ENCODE results near the gene NVL.

DNA sequence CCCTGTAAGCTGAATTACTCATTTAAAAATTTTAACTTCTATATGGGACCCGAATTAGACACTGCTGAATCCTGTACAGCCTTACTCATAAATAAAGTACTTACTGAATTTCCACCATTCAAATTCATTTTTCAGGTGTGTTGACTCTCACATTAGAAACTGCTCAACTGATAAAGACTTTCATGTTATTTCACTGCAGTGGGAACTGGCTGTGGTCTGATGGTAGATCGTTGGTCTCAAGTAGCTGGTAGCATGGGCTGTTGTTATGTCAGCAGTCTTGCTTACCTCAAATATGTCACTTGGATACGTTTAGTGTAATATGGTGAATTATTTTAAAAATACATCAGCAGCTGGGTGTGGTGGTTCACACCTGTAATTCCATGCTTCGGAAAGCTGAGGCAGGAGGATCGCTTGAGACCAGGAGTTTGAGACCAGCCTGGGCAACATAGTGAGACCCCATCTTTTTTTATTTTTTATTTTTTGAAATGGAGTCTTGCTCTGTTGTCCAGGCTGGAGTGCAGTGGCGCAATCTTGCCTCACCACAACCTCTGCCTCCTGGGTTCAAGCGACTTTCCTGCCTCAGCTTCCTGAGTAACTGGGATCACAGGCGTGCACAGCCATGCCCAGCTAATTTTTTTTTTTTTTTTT, 136.5 kb downstream of the NVL start:
- TF ChIP-seq SRF (IDR thresholded peaks at IDR 0.05; ENCODE audit: low read depth): no peak
- no peak for TF ChIP-seq RAD21 (IDR thresholded peaks at IDR 0.05; ENCODE audit: low read depth)
- TF ChIP-seq CTCF (IDR thresholded peaks at IDR 0.05 in 2 of 3, conservative IDR thresholded peaks at IDR 0.05 in 1 of 3; ENCODE audit: borderline replicate concordance in 1 of 3, insufficient read depth in 1 of 3, low read depth in 2 of 3, low read length in 2 of 3): no peak
- no peak for TF ChIP-seq CEBPB (IDR thresholded peaks at IDR 0.05; ENCODE audit: low read depth)
- no peak for TF ChIP-seq REST (IDR thresholded peaks at IDR 0.05; ENCODE audit: low read depth)
- no peak for TF ChIP-seq POLR2A (IDR thresholded peaks at IDR 0.05; ENCODE audit: borderline replicate concordance, extremely low read depth, insufficient read depth, insufficient read length)
- no peak for TF ChIP-seq SP1 (IDR thresholded peaks at IDR 0.05; ENCODE audit: low read depth)
- TF ChIP-seq SIN3A (IDR thresholded peaks at IDR 0.05; ENCODE audit: low read depth): no peak

All from HCT116 (cell line).